Epidermal melanocyte (primary cell): ENCODE results near the gene MTX3.
A peak's percentile ranks its signal among the peaks of the same experiment; 100 is the strongest.

Experiments used
- DNase-seq: peaks from one replicate; pipeline ENCODE4 v3.0.0; 2011; ENCODE audit warnings: low spot score; ENCODE audit not compliant: insufficient read length

Gene MTX3

GRCh38 chr5:79936002-79936645 is 54.9 kb downstream of the MTX3 start:
- no peak for DNase-seq

DNA sequence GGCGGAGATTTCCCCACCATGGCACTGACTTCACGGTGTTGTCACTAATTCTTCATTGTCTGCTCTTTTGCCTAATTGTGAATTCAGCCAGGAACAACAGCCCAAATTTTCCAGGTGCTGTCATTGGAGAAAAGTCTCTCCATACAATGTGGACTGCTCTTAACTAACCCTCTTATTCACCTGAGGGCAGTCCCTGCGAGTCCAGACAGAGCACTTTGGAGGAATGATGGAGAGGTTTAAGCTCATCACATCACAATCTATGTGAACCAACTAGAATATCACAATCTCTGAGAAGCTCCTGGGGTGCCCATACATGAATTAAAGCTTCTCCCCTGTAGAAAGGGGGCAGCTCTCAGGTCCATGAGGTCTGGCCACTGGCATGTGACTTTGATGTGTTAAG is 56.4 kb downstream of the MTX3 start:
- no peak for DNase-seq

- DNase-seq = peak; percentile 44
Measured at GRCh38 chr5:79932510-79933504, 58.3 kb downstream of the MTX3 start.

DNA sequence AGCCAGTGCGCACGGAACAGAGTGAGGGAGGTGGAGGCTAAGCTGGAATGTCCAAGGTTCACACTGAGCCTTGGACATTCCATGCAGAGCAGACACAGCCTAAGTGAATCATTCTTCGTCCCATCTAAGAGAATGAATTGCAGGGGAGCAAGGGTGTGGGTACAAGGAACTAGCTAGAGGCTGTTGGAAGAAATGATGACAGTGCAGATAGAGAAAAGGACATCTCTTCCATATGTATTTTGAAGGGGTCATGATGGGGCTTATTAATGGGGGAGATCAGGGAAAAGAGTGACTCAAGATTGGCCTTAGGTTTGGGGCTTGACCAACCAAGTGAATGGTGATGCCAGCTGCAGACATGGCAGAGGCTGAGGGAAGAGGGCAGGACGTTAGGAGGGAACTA is 59.2 kb downstream of the MTX3 start:
- no peak for DNase-seq

DNA sequence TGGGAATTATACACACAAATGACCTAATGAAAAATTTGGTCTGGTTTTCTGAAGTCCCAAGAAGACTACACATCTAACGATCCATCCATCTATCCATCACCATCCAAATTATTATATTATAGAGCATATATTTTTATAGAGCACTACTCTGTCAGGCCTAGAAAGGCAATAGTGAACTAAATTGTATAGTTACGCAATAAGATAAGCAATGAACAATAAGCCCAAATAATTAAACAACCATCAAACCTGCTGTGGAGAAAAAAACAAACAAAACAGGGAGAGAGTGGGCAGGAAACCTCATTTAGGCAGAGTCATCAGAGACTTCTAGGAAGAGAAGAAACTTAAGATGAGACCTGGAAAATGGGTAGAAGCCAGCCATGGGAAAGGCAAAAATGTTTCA is 59.7 kb downstream of the MTX3 start:
- no peak for DNase-seq

DNA sequence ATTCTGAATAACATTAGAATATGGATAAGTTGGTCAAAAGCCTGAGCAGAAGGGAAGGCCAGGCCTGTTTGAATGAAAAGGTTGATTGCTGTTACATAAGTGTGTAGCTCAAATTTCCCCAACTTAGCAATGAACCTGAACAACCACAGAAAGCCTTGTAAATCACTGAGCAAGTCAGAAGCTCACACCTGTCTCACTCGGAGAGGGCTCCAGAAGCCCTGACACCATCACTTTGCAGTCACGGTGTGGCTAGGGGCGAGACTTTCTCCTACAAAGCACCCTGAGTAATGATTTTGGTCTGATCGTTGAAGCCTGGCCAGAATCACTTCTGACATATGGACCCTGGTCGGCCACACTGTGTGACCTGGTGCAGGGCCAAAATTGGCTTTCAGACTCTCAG is 62.0 kb downstream of the MTX3 start:
- no peak for DNase-seq
